ENCODE data around the gene CHST3. TPM values are rescaled to one million over a fixed set of nuclear protein-coding genes. Genes with fewer than 3 reads are reported as not detected.

CHST3 gene
- total and polyA plus RNA-seq, 4 experiments from 2014 or later = not detected

DNA sequence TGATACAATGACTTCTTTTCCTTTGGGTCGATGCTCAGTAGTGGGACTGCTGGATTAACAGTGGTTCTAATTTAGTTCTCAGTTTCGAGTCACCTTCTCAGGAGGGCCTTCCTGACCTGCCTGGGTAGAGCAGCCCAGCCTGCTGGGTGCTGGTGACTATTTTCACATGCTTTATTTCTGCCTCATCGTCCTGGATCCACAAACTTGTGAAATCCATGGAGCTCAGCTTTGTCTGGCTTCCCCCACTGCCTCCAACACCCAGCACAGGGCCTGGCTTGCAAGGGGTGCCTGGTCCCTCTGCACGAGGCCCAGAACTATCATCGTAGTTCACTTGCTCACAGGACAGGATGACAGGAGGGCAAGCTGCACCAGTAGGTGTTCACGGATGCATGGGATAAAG is 77.3 kb downstream of the CHST3 start:
- H3K27ac ChIP-seq (ENCODE audit: low read depth, low read length) = no peak overlapping the region
- Mint-ChIP-seq H3K36me3 (no peaks in the 10 kb centered on the region), H3K27ac (no peak overlapping the region), H3K9me3 (no peaks in the 10 kb centered on the region), H3K4me3 (no peak overlapping the region), H3K4me1 (no peaks in the 10 kb centered on the region), H3K27me3 (no peaks in the 10 kb centered on the region)
- no peaks in the 10 kb centered on the region for H3K4me1 ChIP-seq (ENCODE audit: insufficient read depth, low read length)
- no peaks in the 10 kb centered on the region for H3K9me3 ChIP-seq (ENCODE audit: control insufficient read depth in 1 of 2, low read length in 2 of 2)
- no peak for DNase-seq
- CTCF ChIA-PET (ENCODE audit: partially characterized antibody) = no interaction called here
- H3K36me3 ChIP-seq (ENCODE audit: insufficient read depth, low read length) = no peaks in the 10 kb centered on the region
- H3K27me3 ChIP-seq (ENCODE audit: insufficient read depth, low read length) = no peaks in the 10 kb centered on the region
- no peak overlapping the region for H3K4me3 ChIP-seq (ENCODE audit: low read length in 2 of 2)
- POLR2A ChIA-PET (ENCODE audit: partially characterized antibody) = interaction anchor here (1.1 kb wide), 1 partner anchor 16 kb away, joined by 3 read pairs; no protein-coding TSS in a partner anchor
- intact Hi-C loops (cut with micrococcal nuclease) = no loop called here

GRCh38 chr10:72043016-72043834 is 79.0 kb downstream of the CHST3 start:
- H3K4me3 ChIP-seq (ENCODE audit: low read length in 2 of 2) = no peak overlapping the region
- H3K4me1 ChIP-seq (ENCODE audit: insufficient read depth, low read length) = no peaks in the 10 kb centered on the region
- H3K9me3 ChIP-seq (ENCODE audit: control insufficient read depth in 1 of 2, low read length in 2 of 2) = no peaks in the 10 kb centered on the region
- Mint-ChIP-seq H3K4me3 (no peak overlapping the region), H3K9me3 (no peaks in the 10 kb centered on the region), H3K4me1 (peaks cover 0 to 1% (median under 1%) of the 10 kb centered on the region in 4 donors), H3K27ac (peak overlapping the region in 1 of 7 donors; percentile 31), H3K27me3 (no peaks in the 10 kb centered on the region), H3K36me3 (no peaks in the 10 kb centered on the region)
- DNase-seq = no peak
- CTCF ChIA-PET (ENCODE audit: partially characterized antibody) = no interaction called here
- POLR2A ChIA-PET (ENCODE audit: partially characterized antibody) = no interaction called here
- H3K27me3 ChIP-seq (ENCODE audit: insufficient read depth, low read length) = no peaks in the 10 kb centered on the region
- no peak overlapping the region for H3K27ac ChIP-seq (ENCODE audit: low read depth, low read length)
- intact Hi-C loops (cut with micrococcal nuclease) = no loop called here
- H3K36me3 ChIP-seq (ENCODE audit: insufficient read depth, low read length) = no peaks in the 10 kb centered on the region

DNA sequence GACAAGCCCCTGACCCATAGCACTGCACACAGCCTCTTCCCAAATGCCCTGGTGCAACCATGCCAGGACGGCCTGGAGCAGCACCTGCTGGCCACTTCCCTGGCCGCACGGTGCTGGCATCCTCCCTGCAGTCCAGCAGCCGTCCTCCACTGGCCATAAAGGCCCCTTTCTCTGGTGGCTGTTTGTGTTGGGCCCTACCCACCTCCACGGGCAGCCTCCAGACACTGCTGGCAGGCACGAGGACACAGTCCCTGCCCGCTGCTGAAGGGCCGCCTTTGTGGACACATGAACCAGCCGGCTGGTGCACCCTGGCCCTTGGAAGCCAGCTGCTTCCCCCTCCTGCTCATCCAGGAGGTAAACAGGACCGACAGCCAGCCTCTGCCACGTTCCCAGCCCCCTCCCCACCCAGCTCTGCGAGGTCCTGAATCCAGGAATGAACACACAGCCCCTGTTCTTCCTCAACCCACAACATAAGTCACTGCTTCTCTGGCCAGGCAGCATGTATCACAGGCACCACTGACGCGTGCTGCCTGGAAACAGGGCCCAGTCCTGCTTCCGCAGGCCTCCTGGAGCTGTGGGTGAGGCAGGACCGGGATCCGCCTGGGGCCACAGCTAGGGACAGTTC is 80.3 kb downstream of the CHST3 start:
- peaks cover 1 to 8% (median 6%) of the 10 kb centered on the region in 4 donors for H3K4me1 Mint-ChIP-seq
- no peaks in the 10 kb centered on the region for H3K36me3 Mint-ChIP-seq
- H3K4me3 Mint-ChIP-seq = no peak overlapping the region
- H3K9me3 Mint-ChIP-seq = peaks cover 0 to 4% (median 0%) of the 10 kb centered on the region in 8 donors
- Histone ChIP-seq H3K27me3 (ENCODE audit: insufficient read depth, low read length) (no peaks in the 10 kb centered on the region), H3K36me3 (ENCODE audit: insufficient read depth, low read length) (no peaks in the 10 kb centered on the region), H3K4me3 (ENCODE audit: low read length in 2 of 2) (no peak overlapping the region), H3K4me1 (ENCODE audit: insufficient read depth, low read length) (no peaks in the 10 kb centered on the region), H3K27ac (ENCODE audit: low read depth, low read length) (no peak overlapping the region), H3K9me3 (ENCODE audit: control insufficient read depth in 1 of 2, low read length in 2 of 2) (no peaks in the 10 kb centered on the region)
- intact Hi-C loops (cut with micrococcal nuclease) = no loop called here
- POLR2A ChIA-PET (ENCODE audit: partially characterized antibody) = no interaction called here
- CTCF ChIA-PET (ENCODE audit: partially characterized antibody) = interaction anchor here (0.9 to 1.4 kb wide), 5 partner anchors 9 to 293 kb away, joined by 3 to 5 read pairs (median 3); no protein-coding TSS in a partner anchor
- no peaks in the 10 kb centered on the region for H3K27me3 Mint-ChIP-seq
- DNase-seq = no peak
- peak overlapping the region in 1 of 7 donors; percentile 42 for H3K27ac Mint-ChIP-seq

GRCh38 chr10:72045586-72045985 is 81.4 kb downstream of the CHST3 start:
- Mint-ChIP-seq H3K36me3 (no peaks in the 10 kb centered on the region), H3K9me3 (peaks cover 0 to 4% (median 0%) of the 10 kb centered on the region in 8 donors), H3K27me3 (no peaks in the 10 kb centered on the region), H3K4me3 (no peak overlapping the region), H3K4me1 (peaks cover 1 to 8% (median 6%) of the 10 kb centered on the region in 4 donors), H3K27ac (no peak overlapping the region)
- Histone ChIP-seq H3K4me3 (ENCODE audit: low read length in 2 of 2) (no peak overlapping the region), H3K36me3 (ENCODE audit: insufficient read depth, low read length) (no peaks in the 10 kb centered on the region), H3K27me3 (ENCODE audit: insufficient read depth, low read length) (no peaks in the 10 kb centered on the region), H3K27ac (ENCODE audit: low read depth, low read length) (no peak overlapping the region), H3K9me3 (ENCODE audit: control insufficient read depth in 1 of 2, low read length in 2 of 2) (no peaks in the 10 kb centered on the region), H3K4me1 (ENCODE audit: insufficient read depth, low read length) (no peaks in the 10 kb centered on the region)
- intact Hi-C loops (cut with micrococcal nuclease) = no loop called here
- DNase-seq = no peak
- ChIA-PET POLR2A (ENCODE audit: partially characterized antibody) (no interaction called here), CTCF (ENCODE audit: partially characterized antibody) (interaction anchor here (0.9 to 1.4 kb wide), 6 partner anchors 11 to 298 kb away, joined by 3 to 5 read pairs (median 3); no protein-coding TSS in a partner anchor)

GRCh38 chr10:72048450-72049124 is 84.4 kb downstream of the CHST3 start:
- no peaks in the 10 kb centered on the region for H3K27me3 Mint-ChIP-seq
- intact Hi-C loops (cut with micrococcal nuclease) = loop anchor here (1.0 to 2.0 kb wide), 5 partner anchors 40 to 289 kb away; partner anchors contain the start of gene SPOCK2
- DNase-seq = peak; percentile 81 to 84 (median 81)
- Histone ChIP-seq H3K9me3 (ENCODE audit: control insufficient read depth in 1 of 2, low read length in 2 of 2) (no peaks in the 10 kb centered on the region), H3K4me1 (ENCODE audit: insufficient read depth, low read length) (no peaks in the 10 kb centered on the region), H3K27me3 (ENCODE audit: insufficient read depth, low read length) (no peaks in the 10 kb centered on the region), H3K36me3 (ENCODE audit: insufficient read depth, low read length) (no peaks in the 10 kb centered on the region), H3K27ac (ENCODE audit: low read depth, low read length) (no peak overlapping the region), H3K4me3 (ENCODE audit: low read length in 2 of 2) (no peak overlapping the region)
- ChIA-PET CTCF (ENCODE audit: partially characterized antibody) (interaction anchor here (0.6 to 4.7 kb wide), 71 partner anchors 10 to 729 kb away, joined by 3 to 75 read pairs (median 5); partner anchors contain the start of genes ANAPC16, ASCC1, SLC29A3 and SPOCK2), POLR2A (ENCODE audit: partially characterized antibody) (interaction anchor here (0.6 to 3.2 kb wide), 10 partner anchors 10 to 289 kb away, joined by 3 to 29 read pairs (median 4); partner anchors contain the start of genes ANAPC16, ASCC1 and SPOCK2)
- H3K9me3 Mint-ChIP-seq = peaks cover 0 to 4% (median 0%) of the 10 kb centered on the region in 8 donors
- no peak overlapping the region for H3K4me3 Mint-ChIP-seq
- H3K4me1 Mint-ChIP-seq = peaks cover 1 to 8% (median 6%) of the 10 kb centered on the region in 4 donors
- peak overlapping the region in 3 of 7 donors; percentile 20 to 78 (median 70) for H3K27ac Mint-ChIP-seq
- H3K36me3 Mint-ChIP-seq = no peaks in the 10 kb centered on the region

DNA sequence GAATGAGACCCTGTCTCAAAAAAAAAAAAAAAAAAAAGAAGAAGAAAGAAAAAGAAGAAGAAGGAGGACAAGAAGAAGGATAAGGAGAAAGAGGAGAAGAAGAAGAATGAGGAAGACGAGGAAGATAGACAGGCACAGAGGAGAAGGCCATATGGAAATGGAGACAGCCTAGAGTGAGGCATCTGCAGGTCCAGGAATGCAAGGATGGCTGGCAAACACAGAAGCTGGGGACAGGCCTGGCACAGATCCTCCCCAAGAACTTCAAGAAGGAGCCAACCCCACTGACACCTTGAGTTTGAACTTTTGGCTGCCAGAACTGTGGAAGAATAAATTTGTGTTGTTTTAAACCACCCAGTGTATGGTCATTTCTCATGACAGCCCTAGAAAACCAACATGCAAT is 85.3 kb downstream of the CHST3 start:
- intact Hi-C loops (cut with micrococcal nuclease) = loop anchor here (2.0 kb wide), 1 partner anchor 277 kb away; no protein-coding TSS in a partner anchor
- Mint-ChIP-seq H3K9me3 (peaks cover 0 to 4% (median 0%) of the 10 kb centered on the region in 8 donors), H3K27me3 (no peaks in the 10 kb centered on the region), H3K4me1 (peaks cover 1 to 8% (median 6%) of the 10 kb centered on the region in 4 donors), H3K27ac (peak overlapping the region in 2 of 7 donors; percentile 29 to 34), H3K4me3 (no peak overlapping the region), H3K36me3 (no peaks in the 10 kb centered on the region)
- Histone ChIP-seq H3K27ac (ENCODE audit: low read depth, low read length) (no peak overlapping the region), H3K4me1 (ENCODE audit: insufficient read depth, low read length) (no peaks in the 10 kb centered on the region), H3K27me3 (ENCODE audit: insufficient read depth, low read length) (no peaks in the 10 kb centered on the region), H3K36me3 (ENCODE audit: insufficient read depth, low read length) (no peaks in the 10 kb centered on the region), H3K9me3 (ENCODE audit: control insufficient read depth in 1 of 2, low read length in 2 of 2) (no peaks in the 10 kb centered on the region), H3K4me3 (ENCODE audit: low read length in 2 of 2) (no peak overlapping the region)
- ChIA-PET POLR2A (ENCODE audit: partially characterized antibody) (interaction anchor here (0.6 to 3.2 kb wide), 6 partner anchors 9 to 288 kb away, joined by 3 to 29 read pairs (median 6); partner anchors contain the start of gene SPOCK2), CTCF (ENCODE audit: partially characterized antibody) (interaction anchor here (0.7 to 4.7 kb wide), 39 partner anchors 10 to 314 kb away, joined by 3 to 75 read pairs (median 7); partner anchors contain the start of gene SPOCK2)
- DNase-seq = no peak

Data from CD4-positive, alpha-beta memory T cell (primary cell).